ENCODE measurements around the gene INO80C.

DNA sequence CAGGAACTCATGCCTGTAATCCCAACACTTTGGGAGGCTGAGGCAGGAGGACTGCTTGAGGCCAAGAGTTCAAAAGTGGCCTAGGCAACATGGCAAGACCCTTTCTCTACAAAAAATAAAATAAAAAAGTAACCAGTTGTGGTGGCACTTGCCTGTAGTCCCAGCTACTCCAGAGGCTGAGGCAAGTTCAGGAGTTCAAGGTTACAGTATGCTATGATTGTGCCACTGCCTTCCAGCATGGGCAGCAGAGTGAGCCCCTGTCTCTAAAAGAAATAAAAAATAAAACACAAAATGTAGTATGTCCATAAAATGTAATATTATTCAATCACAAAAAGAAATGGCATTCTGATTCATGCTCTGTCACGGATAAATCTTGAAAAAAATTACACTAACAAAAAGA, 11.9 kb downstream of the INO80C start:
- TF ChIP-seq POLR2A (IDR thresholded peaks at IDR 0.05) (no peak), POLR2AphosphoS5 (IDR thresholded peaks at IDR 0.05) (no peak), EP300 (IDR thresholded peaks at IDR 0.05) (no peak)
- TF ChIP-seq, protein P1, sequence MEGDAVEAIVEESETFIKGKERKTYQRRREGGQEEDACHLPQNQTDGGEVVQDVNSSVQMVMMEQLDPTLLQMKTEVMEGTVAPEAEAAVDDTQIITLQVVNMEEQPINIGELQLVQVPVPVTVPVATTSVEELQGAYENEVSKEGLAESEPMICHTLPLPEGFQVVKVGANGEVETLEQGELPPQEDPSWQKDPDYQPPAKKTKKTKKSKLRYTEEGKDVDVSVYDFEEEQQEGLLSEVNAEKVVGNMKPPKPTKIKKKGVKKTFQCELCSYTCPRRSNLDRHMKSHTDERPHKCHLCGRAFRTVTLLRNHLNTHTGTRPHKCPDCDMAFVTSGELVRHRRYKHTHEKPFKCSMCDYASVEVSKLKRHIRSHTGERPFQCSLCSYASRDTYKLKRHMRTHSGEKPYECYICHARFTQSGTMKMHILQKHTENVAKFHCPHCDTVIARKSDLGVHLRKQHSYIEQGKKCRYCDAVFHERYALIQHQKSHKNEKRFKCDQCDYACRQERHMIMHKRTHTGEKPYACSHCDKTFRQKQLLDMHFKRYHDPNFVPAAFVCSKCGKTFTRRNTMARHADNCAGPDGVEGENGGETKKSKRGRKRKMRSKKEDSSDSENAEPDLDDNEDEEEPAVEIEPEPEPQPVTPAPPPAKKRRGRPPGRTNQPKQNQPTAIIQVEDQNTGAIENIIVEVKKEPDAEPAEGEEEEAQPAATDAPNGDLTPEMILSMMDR (IDR thresholded peaks at IDR 0.05), result no peak

Measured in sigmoid colon (tissue), 4 donors.